Measurements from ENCODE around the gene NT5C2.

- TF ChIP-seq POLR2A (IDR thresholded peaks at IDR 0.05; ENCODE audit: low read length) (no peak), GATA1 (IDR thresholded peaks at IDR 0.05; ENCODE audit: low read depth, low read length) (no peak)
Observed at GRCh38 chr10:103155471-103156085, 37.5 kb downstream of the NT5C2 start.
